NB4 (cell line): ENCODE measurements around the gene GBF1.

ENCODE experiments used
- DNase-seq: peaks from one replicate; pipeline ENCODE4 v3.0.0; 2010; ENCODE audit warnings: low read depth
- H3K4me3 ChIP-seq: one replicate; pipeline ENCODE4 v1.5.1; 2011; ENCODE audit warnings: mild to moderate bottlenecking, low read depth, low read length, moderate library complexity
- MYC ChIP-seq: IDR thresholded peaks from 2 replicates; pipeline ENCODE4 v1.6.1; 2011; ENCODE audit warnings: low read depth, low read length
- POLR2A ChIP-seq: IDR thresholded peaks from 2 replicates; pipeline ENCODE4 v1.6.1; 2011; ENCODE audit warnings: mild to moderate bottlenecking; ENCODE audit not compliant: insufficient read length; ENCODE audit errors: extremely low read depth
- TF ChIP-seq, protein P1 (sequence below): IDR thresholded peaks from one replicate; pipeline ENCODE4 v1.5.1; 2012; ENCODE audit warnings: low read depth, low read length
- TF ChIP-seq, protein P2 (sequence below): IDR thresholded peaks from 2 replicates; pipeline ENCODE4 v1.6.1; 2011; ENCODE audit warnings: low read depth, low read length

GBF1 gene

DNA sequence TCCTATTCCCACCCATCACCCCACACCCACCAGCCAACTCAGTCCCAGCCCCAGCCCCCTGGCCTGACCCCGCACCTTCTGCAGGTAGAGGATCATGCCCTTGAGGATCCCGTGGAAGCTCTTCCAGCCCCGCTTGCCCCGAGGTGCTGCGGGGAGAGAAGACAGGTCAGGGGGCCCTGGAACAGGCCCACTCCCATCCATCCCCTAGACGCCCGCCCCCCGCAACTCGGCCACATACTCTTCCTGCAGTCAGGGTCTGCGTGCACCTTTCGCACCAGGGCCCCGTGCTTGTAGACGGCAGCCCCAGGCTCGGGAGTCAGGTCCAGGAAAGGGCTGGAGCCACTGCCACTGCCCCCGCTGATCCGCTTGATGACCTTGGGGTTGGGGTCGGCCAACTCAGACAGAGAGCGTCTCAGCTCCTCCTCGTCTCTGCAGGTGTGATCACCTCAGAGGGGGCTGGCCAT lies 159.8 kb downstream of the GBF1 start:
- H3K4me3 ChIP-seq, result no peak overlapping the region
- DNase-seq, result no peak
- TF ChIP-seq, protein P1, sequence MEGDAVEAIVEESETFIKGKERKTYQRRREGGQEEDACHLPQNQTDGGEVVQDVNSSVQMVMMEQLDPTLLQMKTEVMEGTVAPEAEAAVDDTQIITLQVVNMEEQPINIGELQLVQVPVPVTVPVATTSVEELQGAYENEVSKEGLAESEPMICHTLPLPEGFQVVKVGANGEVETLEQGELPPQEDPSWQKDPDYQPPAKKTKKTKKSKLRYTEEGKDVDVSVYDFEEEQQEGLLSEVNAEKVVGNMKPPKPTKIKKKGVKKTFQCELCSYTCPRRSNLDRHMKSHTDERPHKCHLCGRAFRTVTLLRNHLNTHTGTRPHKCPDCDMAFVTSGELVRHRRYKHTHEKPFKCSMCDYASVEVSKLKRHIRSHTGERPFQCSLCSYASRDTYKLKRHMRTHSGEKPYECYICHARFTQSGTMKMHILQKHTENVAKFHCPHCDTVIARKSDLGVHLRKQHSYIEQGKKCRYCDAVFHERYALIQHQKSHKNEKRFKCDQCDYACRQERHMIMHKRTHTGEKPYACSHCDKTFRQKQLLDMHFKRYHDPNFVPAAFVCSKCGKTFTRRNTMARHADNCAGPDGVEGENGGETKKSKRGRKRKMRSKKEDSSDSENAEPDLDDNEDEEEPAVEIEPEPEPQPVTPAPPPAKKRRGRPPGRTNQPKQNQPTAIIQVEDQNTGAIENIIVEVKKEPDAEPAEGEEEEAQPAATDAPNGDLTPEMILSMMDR, result no peak
- TF ChIP-seq POLR2A (no peak), MYC (no peak)
- TF ChIP-seq, protein P2, sequence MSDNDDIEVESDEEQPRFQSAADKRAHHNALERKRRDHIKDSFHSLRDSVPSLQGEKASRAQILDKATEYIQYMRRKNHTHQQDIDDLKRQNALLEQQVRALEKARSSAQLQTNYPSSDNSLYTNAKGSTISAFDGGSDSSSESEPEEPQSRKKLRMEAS, result no peak

DNA sequence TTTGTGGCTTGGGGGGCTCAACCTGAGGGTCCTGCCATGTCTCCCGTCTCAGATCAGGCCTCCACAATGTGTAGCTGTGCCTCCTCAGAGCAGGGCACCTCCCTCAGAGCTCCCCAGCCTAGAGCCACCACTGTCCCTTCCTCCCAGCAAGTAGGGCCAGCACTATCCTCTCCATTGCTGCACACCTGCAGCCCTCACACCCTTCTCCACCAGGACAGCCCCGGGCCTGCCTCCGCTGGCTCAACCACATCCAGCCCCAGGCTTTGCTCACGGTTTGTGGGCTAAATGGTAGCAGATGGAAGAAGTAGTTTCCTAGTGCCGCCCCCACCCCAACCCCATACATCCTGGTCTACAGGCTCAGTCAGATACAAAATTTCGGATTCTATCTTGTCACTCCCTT lies 160.3 kb downstream of the GBF1 start:
- DNase-seq, result no peak
- H3K4me3 ChIP-seq, result no peak overlapping the region
- TF ChIP-seq POLR2A, result no peak
- TF ChIP-seq, protein P2, result no peak
- no peak for TF ChIP-seq MYC
- TF ChIP-seq, protein P1, result no peak

DNA sequence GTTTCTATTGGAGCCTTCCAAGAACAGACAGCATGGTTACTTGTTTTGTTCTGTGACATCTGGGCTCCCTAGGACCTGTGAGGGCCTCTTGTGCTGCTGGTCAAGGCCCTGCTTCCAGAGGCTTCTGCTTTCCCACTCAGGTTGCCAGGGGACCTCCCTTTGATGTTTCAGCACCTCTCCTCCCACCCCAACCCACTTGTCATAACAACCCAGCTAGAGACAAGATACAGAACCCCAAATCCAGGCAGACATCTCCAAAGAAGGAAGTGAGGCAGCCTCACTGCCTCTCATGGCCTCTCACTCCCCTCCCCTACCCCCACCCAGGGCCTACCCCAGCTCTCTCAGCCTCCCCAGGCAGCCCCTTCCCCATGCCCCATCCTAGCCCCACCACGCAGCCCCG lies 161.5 kb downstream of the GBF1 start:
- DNase-seq, result no peak
- TF ChIP-seq, protein P2, result no peak
- TF ChIP-seq MYC, result no peak
- TF ChIP-seq POLR2A, result no peak
- TF ChIP-seq, protein P1, result no peak
- H3K4me3 ChIP-seq, result no peak overlapping the region

DNA sequence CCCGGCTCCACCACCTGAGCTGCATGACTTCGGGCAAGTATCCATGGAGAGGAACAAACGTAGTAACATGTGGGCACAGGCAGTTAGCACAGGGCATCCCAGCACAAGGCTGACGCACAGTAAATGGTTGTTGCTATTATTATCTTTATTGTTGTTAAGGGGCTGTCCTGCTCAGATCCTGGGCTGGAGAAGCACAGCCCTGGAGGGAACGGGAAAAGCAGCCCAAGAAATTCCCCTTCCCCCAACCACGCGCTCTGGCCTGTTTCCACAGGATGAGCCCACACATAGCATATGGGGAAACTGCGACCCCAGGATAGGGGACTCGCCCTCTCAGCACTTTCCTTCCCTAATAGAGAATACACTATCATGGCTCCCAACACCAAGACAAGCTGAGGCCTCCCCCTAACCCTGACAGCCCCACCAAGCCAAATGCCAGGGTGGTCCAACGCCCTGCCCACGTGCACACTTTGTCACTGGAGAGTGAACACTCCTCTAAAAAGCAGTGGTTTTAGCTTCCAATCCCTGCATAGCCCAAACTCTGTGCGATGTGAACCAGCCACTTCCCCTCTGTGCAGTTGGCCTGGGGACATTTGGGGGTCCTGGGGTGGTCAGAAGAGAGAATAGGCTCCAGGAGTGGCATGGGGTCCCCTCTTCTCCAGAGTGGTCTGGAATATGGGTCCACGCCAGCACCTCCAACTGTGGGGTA lies 162.2 kb downstream of the GBF1 start:
- no peak overlapping the region for H3K4me3 ChIP-seq
- DNase-seq, result no peak
- TF ChIP-seq, protein P1, result no peak
- TF ChIP-seq POLR2A, result no peak

DNA sequence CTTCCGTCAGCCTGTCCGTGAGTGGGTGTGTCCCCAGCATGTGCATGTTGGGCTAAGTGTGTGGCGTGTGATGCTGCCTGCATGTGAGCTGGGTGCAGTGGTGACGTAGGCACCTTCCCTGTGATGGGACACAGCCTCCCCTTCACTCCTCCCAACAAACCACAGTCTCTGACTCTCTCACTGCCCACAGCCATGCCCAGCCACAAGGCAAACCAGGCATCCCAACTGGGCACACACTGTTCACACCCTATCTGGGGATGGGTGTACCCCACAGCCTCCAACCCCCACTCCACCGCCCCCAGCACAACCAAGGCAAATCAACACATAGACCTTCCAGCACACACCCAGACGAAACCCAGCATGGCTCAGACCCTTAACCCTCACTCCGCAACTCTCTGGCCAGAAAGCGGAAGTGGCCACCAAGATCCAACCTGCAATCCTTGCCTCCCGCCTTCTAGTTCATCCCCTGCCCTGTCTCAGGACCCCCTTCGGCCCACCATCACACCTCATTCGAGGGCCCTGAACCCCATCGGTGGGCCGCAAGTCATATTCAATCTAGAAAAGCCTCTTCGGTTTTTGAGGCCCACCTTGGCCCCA lies 162.9 kb downstream of the GBF1 start:
- no peak overlapping the region for H3K4me3 ChIP-seq
- TF ChIP-seq POLR2A, result no peak
- TF ChIP-seq, protein P1, result no peak
- no peak for TF ChIP-seq MYC
- TF ChIP-seq, protein P2, result no peak
- DNase-seq, result no peak
